Measurements from ENCODE around the gene SLC5A11. TPM values are rescaled to one million over a fixed set of nuclear protein-coding genes. Genes with fewer than 3 reads are reported as not detected.

Gene SLC5A11
- total RNA-seq, 1 experiment from 2014 or later = not detected

- no peak for DNase-seq
- no peaks in the 10 kb centered on the region for H3K36me3 Mint-ChIP-seq (ENCODE audit: insufficient read depth, unreplicated experiment)
- no peak for TF ChIP-seq CTCF (IDR thresholded peaks at IDR 0.05; ENCODE audit: unreplicated experiment)
- CTCF ChIA-PET = interaction anchor here (0.6 to 2.0 kb wide), 2 partner anchors 12 to 174 kb away, joined by 4 to 6 read pairs; no protein-coding TSS in a partner anchor
- peaks cover 11% of the 10 kb centered on the region for H3K4me1 Mint-ChIP-seq (ENCODE audit: low read depth, unreplicated experiment)
- no peak overlapping the region for H3K4me3 Mint-ChIP-seq (ENCODE audit: low read depth, unreplicated experiment)
- no TSS peak for BruUV-seq (replicated peaks)
- no peaks in the 10 kb centered on the region for H3K27me3 Mint-ChIP-seq (ENCODE audit: unreplicated experiment)
- H3K27ac Mint-ChIP-seq (ENCODE audit: unreplicated experiment) = no peak overlapping the region
- H3K9me3 Mint-ChIP-seq (ENCODE audit: low read depth, unreplicated experiment) = peaks cover 8% of the 10 kb centered on the region
- intact Hi-C loops (cut with micrococcal nuclease; ENCODE audit: unreplicated experiment) = no loop called here
Observed at GRCh38 chr16:24863582-24864437, 18.0 kb downstream of the SLC5A11 start.

DNA sequence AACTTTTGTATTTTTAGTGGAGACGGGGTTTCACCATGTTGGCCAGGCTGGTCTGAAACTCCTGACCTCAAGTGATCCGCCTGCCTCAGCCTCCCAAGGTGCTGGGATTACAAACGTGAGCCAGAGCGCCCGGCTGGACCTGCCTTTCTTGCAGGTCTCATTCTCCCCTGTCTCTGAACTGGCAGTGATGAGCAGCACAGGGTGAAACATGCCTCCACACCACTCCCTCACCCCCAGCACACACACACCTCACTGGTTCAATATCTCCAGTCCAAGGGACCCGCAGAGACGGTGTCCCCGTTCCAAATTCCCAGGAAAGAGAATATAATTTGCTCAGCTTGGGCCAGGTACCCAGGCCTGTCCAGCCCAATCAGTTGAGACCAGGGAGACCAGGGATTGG, 23.3 kb downstream of the SLC5A11 start:
- Mint-ChIP-seq H3K4me3 (ENCODE audit: low read depth, unreplicated experiment) (no peak overlapping the region), H3K27me3 (ENCODE audit: unreplicated experiment) (peaks cover 13% of the 10 kb centered on the region), H3K9me3 (ENCODE audit: low read depth, unreplicated experiment) (peaks cover 5% of the 10 kb centered on the region), H3K27ac (ENCODE audit: unreplicated experiment) (no peak overlapping the region), H3K36me3 (ENCODE audit: insufficient read depth, unreplicated experiment) (no peaks in the 10 kb centered on the region), H3K4me1 (ENCODE audit: low read depth, unreplicated experiment) (no peaks in the 10 kb centered on the region)
- CTCF ChIA-PET = interaction anchor here (0.7 to 1.6 kb wide), 2 partner anchors 17 to 80 kb away, joined by 6 read pairs; no protein-coding TSS in a partner anchor
- DNase-seq = no peak
- intact Hi-C loops (cut with micrococcal nuclease; ENCODE audit: unreplicated experiment) = no loop called here
- no TSS peak for BruUV-seq (replicated peaks)
- TF ChIP-seq CTCF (IDR thresholded peaks at IDR 0.05; ENCODE audit: unreplicated experiment) = no peak

DNA sequence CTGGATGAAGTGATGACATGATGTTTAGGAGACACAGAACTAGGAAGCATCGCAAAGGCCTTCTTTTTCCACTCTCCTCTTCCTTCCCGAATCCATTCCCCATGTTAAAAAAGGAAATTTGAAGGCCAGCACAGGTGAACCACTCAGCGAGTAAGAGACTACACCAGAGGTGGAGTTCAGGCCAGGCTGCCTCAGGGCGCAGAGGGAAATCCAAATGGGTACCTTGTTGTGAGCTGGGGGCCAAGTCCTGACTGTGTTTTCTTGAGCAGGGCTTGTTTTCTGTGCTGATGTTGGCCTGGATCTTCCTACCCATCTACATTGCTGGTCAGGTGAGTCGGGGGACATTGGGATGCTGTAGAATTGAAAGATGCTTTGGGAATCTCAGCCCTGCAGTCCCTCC, 26.1 kb downstream of the SLC5A11 start:
- Mint-ChIP-seq H3K36me3 (ENCODE audit: insufficient read depth, unreplicated experiment) (no peaks in the 10 kb centered on the region), H3K9me3 (ENCODE audit: low read depth, unreplicated experiment) (no peaks in the 10 kb centered on the region), H3K4me1 (ENCODE audit: low read depth, unreplicated experiment) (no peaks in the 10 kb centered on the region), H3K27me3 (ENCODE audit: unreplicated experiment) (peaks cover 22% of the 10 kb centered on the region), H3K27ac (ENCODE audit: unreplicated experiment) (no peak overlapping the region), H3K4me3 (ENCODE audit: low read depth, unreplicated experiment) (no peak overlapping the region)
- intact Hi-C loops (cut with micrococcal nuclease; ENCODE audit: unreplicated experiment) = no loop called here
- no peak for DNase-seq
- CTCF ChIA-PET = no interaction called here
- no peak for TF ChIP-seq CTCF (IDR thresholded peaks at IDR 0.05; ENCODE audit: unreplicated experiment)
- BruUV-seq (replicated peaks) = no TSS peak

DNA sequence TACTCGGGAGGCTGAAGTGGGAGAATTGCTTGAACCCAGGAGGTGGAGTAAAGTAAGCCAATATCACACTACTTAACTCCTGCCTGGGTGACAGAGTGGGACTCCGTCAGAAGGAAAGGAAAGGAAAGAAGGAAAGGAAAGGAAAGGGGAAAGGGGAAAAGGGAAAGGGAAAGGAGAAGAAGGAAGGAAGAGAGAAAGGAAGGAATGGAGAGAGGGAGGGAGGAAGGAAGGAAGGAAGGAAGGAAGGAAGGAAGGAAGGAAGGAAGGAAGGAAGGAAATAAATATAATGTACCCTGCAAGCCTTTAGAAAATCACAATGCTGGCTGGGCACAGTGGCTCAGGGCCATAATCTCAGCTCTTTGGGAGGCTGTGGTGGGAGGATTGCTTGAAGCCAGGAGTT, 27.3 kb downstream of the SLC5A11 start:
- H3K4me1 Mint-ChIP-seq (ENCODE audit: low read depth, unreplicated experiment) = no peaks in the 10 kb centered on the region
- intact Hi-C loops (cut with micrococcal nuclease; ENCODE audit: unreplicated experiment) = no loop called here
- no peak overlapping the region for H3K4me3 Mint-ChIP-seq (ENCODE audit: low read depth, unreplicated experiment)
- H3K36me3 Mint-ChIP-seq (ENCODE audit: insufficient read depth, unreplicated experiment) = no peaks in the 10 kb centered on the region
- CTCF ChIA-PET = interaction anchor here (0.7 kb wide), 1 partner anchor 79 kb away, joined by 3 read pairs; no protein-coding TSS in a partner anchor
- no TSS peak for BruUV-seq (replicated peaks)
- peaks cover 26% of the 10 kb centered on the region for H3K27me3 Mint-ChIP-seq (ENCODE audit: unreplicated experiment)
- DNase-seq = no peak
- no peaks in the 10 kb centered on the region for H3K9me3 Mint-ChIP-seq (ENCODE audit: low read depth, unreplicated experiment)
- no peak for TF ChIP-seq CTCF (IDR thresholded peaks at IDR 0.05; ENCODE audit: unreplicated experiment)
- no peak overlapping the region for H3K27ac Mint-ChIP-seq (ENCODE audit: unreplicated experiment)
